Fibroblast of lung (primary cell): Measurements from ENCODE around the gene AKIP1. TPM values are rescaled to one million over a fixed set of nuclear protein-coding genes. Genes with fewer than 3 reads are reported as not detected.

ENCODE experiments used
- DNase-seq, 2 donors: peaks; one replicate each; pipeline versions ENCODE4 v3.0.0 to v3.0.0-alpha.2; 2010; ENCODE audit warnings: low read depth in 2 of 2
- H2AFZ ChIP-seq: 2 replicates; pipeline ENCODE4 v1.5.1; 2012; ENCODE audit warnings: low read length, control low read depth, inconsistent platforms
- H3K27ac ChIP-seq: 2 replicates; pipeline ENCODE4 v1.5.1; 2011; ENCODE audit warnings: low read length, control low read depth; ENCODE audit not compliant: insufficient read depth
- H3K27me3 ChIP-seq: 2 replicates; pipeline ENCODE4 v1.5.1; 2011; ENCODE audit warnings: mild to moderate bottlenecking, low read length; ENCODE audit not compliant: control insufficient read depth, insufficient read depth
- H3K36me3 ChIP-seq: 2 replicates; pipeline ENCODE4 v1.5.1; 2011; ENCODE audit warnings: low read length; ENCODE audit not compliant: control insufficient read depth, insufficient read depth
- H3K4me1 ChIP-seq: 2 replicates; pipeline ENCODE4 v1.5.1; 2011; ENCODE audit warnings: low read length; ENCODE audit not compliant: control insufficient read depth, insufficient read depth; ENCODE audit errors: extremely low read depth
- H3K4me2 ChIP-seq: 2 replicates; pipeline ENCODE4 v1.5.1; 2011; ENCODE audit warnings: low read length, control low read depth; ENCODE audit not compliant: insufficient read depth; ENCODE audit errors: extremely low read depth
- H3K4me3 ChIP-seq, 4 experiments: fragments of 200-600 bp in 1 of 4; sonication (generic) in 1 of 4; replicated peaks in 1 of 4; 2 replicates each; pipeline ENCODE4 v1.5.1; 2011 to 2016; ENCODE audit warnings: low read length in 4 of 4, low read depth in 3 of 4, mild to moderate bottlenecking in 3 of 4, control low read depth in 2 of 4, inconsistent platforms in 1 of 4, mixed read lengths in 1 of 4; ENCODE audit not compliant: insufficient read depth in 1 of 4; ENCODE audit errors: control extremely low read depth in 1 of 4
- H3K79me2 ChIP-seq: 2 replicates; pipeline ENCODE4 v1.5.1; 2012; ENCODE audit warnings: mild to moderate bottlenecking, low read length, inconsistent platforms; ENCODE audit not compliant: control insufficient read depth, insufficient read depth
- H3K9ac ChIP-seq: 2 replicates; pipeline ENCODE4 v1.5.1; 2011; ENCODE audit warnings: mild to moderate bottlenecking, low read length, control low read depth; ENCODE audit not compliant: insufficient read depth
- H3K9me3 ChIP-seq: 2 replicates; pipeline ENCODE4 v1.5.1; 2012; ENCODE audit warnings: low read depth, low read length; ENCODE audit not compliant: control insufficient read depth, insufficient read depth
- H4K20me1 ChIP-seq: 2 replicates; pipeline ENCODE4 v1.5.1; 2011; ENCODE audit warnings: low read length; ENCODE audit not compliant: control insufficient read depth, insufficient read depth; ENCODE audit errors: extremely low read depth
- CTCF ChIP-seq, 2 donors: IDR thresholded peaks in 1 of 2; conservative IDR thresholded peaks in 1 of 2; 1 replicate in 1 of 2; 2 replicates in 1 of 2; pipeline ENCODE4 v1.5.1; 2011 to 2012; ENCODE audit warnings: low read length in 2 of 2, control low read depth in 1 of 2, inconsistent platforms in 1 of 2, low read depth in 1 of 2, mild to moderate bottlenecking in 1 of 2
- EZH2 ChIP-seq: IDR thresholded peaks from 2 replicates; pipeline ENCODE4 v1.5.1; 2012; ENCODE audit warnings: low read length, control low read depth, mild to moderate bottlenecking; ENCODE audit errors: missing control alignments
- polyA plus RNA-seq, 2 donors: library from polyadenylated mRNA; depleted of rRNA in 1 of 2; stranded (reverse) in 1 of 2; unstranded in 1 of 2; fragments of >200 nt; gene quantifications; 2 replicates each; pipeline ENCODE4 v1.2.1, GENCODE V29; 2011 to 2012; ENCODE audit warnings: missing spikeins in 1 of 2
- total RNA-seq: library from RNA; depleted of rRNA; stranded (reverse); fragments of >200 nt; gene quantifications from 2 replicates; pipeline ENCODE4 v1.2.1, GENCODE V29; 2014

The AKIP1 gene
- total and polyA plus RNA-seq, 2 donors (not counting 1 experiment from before 2014, with no cell fraction given), result 50.8 to 63.7 TPM

- no peak overlapping the region for H2AFZ ChIP-seq
- no peak for DNase-seq
- peaks cover 7% of the 10 kb centered on the region for H3K4me1 ChIP-seq
- no peaks in the 10 kb centered on the region for H3K27me3 ChIP-seq
- no peak overlapping the region for H3K9ac ChIP-seq
- no peak overlapping the region for H3K4me2 ChIP-seq
- H3K79me2 ChIP-seq, result no peaks in the 10 kb centered on the region
- TF ChIP-seq CTCF (conservative IDR thresholded peaks at IDR 0.05 in 1 of 2, IDR thresholded peaks at IDR 0.05 in 1 of 2; ENCODE audit: low read depth in 1 of 2, low read length in 2 of 2) (no peak), EZH2 (no peak)
- H4K20me1 ChIP-seq, result no peaks in the 10 kb centered on the region
- no peaks in the 10 kb centered on the region for H3K36me3 ChIP-seq
- no peaks in the 10 kb centered on the region for H3K9me3 ChIP-seq
- no peak overlapping the region for H3K27ac ChIP-seq
- H3K4me3 ChIP-seq, result no peak overlapping the region
Measured at GRCh38 chr11:8937159-8937558, 26.2 kb downstream of the AKIP1 start.

- Histone ChIP-seq H3K9me3 (no peaks in the 10 kb centered on the region), H3K27ac (no peak overlapping the region), H3K36me3 (no peaks in the 10 kb centered on the region), H3K4me3 (no peak overlapping the region), H3K9ac (no peak overlapping the region), H3K79me2 (no peaks in the 10 kb centered on the region), H3K27me3 (no peaks in the 10 kb centered on the region), H2AFZ (no peak overlapping the region), H3K4me2 (no peak overlapping the region), H3K4me1 (peaks cover 7% of the 10 kb centered on the region), H4K20me1 (no peaks in the 10 kb centered on the region)
- no peak for TF ChIP-seq CTCF (conservative IDR thresholded peaks at IDR 0.05 in 1 of 2, IDR thresholded peaks at IDR 0.05 in 1 of 2; ENCODE audit: low read depth in 1 of 2, low read length in 2 of 2)
- TF ChIP-seq EZH2, result no peak
- DNase-seq, result no peak
Measured at GRCh38 chr11:8937659-8938058, 26.7 kb downstream of the AKIP1 start.

GRCh38 chr11:8941341-8942103, 30.5 kb downstream of the AKIP1 start:
- Histone ChIP-seq H3K9me3 (no peaks in the 10 kb centered on the region), H3K4me2 (peak overlapping the region; percentile 38), H3K4me3 (no peak overlapping the region), H3K36me3 (no peaks in the 10 kb centered on the region), H3K27me3 (no peaks in the 10 kb centered on the region), H3K27ac (no peak overlapping the region), H3K9ac (no peak overlapping the region), H3K4me1 (no peaks in the 10 kb centered on the region), H3K79me2 (no peaks in the 10 kb centered on the region), H2AFZ (peak overlapping the region; percentile 58), H4K20me1 (no peaks in the 10 kb centered on the region)
- DNase-seq, result no peak
- TF ChIP-seq EZH2 (no peak), CTCF (conservative IDR thresholded peaks at IDR 0.05 in 1 of 2, IDR thresholded peaks at IDR 0.05 in 1 of 2; ENCODE audit: low read depth in 1 of 2, low read length in 2 of 2) (no peak)
